ENCODE measurements around the gene SPOCD1.

Gene SPOCD1

DNA sequence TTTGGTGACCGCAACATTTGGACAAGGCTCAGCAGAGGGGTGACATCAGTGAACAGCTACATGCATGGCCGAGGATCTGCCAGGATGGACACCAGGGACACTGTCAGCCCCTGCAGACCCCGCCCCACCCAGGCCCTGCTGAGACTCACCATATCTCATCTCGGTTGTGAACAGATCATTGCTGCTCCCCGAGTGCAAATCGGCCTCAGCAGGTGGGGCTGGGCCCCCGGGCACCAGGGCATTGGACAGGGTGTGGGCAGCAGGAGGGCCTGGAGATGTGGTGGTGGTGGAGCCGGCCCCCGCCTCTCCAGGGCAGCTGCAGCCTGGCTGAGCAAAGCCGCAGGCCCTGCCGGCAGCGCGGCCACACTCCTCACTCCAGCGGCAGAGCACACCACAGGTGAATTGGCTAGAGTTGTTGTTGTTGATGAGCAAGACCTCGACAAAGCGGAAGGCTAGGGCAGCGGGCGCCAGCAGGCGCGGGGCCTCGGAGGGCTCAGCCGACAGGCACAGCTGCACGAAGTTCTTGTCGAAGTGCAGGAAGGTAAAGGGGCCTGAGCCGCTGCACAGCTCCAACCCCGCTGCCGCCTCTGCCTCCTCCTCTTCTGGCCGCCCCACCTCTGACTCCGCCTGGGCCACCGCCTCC is 59.9 kb downstream of the SPOCD1 start:
- no peak for DNase-seq (ENCODE audit: low read depth)

DNA sequence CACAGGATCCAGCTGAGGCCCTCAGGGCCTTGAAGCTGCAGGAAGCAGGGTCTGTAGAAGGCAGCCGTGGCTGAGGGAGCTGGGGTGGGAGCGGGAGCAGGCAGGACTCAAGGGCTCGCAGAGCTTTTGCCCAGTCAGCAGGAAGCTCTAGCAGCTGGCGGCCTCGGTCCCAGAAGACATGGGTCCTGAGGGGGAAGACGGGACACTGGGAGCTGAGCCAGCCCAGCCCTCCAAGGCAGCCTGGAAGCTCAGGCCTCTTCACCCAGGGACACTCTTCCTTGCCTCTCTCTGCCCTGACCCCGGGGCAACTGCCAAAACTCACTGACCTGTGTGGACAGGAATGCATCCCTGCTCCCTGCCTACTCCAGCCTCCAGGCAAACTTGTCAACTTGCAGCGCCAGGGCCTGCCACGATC is 60.6 kb downstream of the SPOCD1 start:
- no peak for DNase-seq (ENCODE audit: low read depth)

DNA sequence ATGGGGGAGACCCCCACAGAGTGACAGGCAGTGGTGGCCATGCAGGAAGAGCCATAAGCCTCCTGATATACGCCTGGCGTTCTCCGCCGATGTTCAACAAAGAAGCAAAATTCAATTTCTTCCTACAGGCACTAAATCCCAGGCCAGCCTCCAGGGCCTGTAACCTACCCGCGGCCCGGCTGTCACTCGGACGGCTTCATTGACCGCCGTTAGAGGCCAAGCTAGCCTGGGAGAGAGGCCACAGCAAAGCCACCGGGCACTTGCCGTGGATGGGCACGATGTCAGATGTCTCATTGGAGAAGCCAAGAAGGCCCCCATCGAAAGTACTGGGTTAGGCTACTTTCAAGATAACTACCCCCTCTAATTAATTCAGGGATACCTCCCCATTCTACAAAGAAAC is 61.4 kb downstream of the SPOCD1 start:
- DNase-seq (ENCODE audit: low read depth) = no peak

DNA sequence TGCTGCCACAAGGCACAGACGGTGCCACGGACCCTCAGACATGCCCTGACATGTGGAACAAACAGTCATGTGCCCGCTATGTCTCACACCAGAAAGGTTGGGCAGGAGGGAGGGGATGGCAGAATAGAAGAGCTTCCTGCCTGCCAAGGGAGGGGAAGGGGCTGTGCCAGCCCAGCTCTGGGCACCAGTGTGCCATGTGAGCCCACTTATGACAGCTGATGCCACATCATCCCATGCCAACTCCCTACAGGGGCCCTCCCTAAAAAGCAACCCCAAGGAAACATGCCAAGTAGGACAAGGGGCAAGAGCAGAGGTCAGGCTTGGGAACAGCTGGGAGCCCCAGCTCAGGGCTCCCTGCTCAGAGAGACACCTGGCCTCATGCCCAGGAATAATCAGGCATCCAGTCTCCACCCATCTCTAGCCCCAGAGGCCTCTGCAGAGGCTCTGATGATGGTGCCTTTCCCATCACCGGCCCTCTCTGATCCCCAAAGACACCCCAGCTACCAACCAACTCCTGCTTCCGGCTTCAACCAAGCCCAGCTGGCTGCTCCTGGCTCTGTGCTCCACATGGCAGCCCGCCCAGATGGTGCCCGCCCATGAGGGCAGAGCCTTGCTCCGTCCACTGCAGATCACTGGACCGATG is 62.0 kb downstream of the SPOCD1 start:
- no peak for DNase-seq (ENCODE audit: low read depth)

DNA sequence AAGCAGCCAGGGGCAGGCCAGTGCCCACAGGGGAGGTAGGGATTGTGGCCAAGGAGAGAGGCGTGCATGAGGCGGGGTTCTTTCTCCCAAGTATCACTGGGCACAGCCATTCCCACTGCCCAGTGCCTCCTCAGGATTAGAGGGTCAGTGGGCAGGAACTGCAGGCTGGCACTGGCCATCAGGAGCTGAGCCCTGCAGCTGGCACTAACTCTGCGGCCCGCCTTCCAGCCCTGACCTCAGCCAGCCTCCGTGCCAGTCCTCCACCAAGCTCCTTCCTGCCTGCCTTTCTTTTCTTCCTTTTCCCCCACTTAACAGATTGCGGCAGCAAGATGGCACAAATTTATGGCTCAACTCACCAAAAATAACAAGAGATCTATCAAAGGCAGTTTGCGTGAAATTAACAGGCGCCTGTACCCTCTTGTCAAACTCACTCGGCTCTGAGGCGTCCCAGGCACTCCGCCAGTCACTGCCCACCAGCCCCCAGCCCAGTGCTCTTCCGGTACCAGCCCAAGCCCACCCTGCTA is 62.8 kb downstream of the SPOCD1 start:
- DNase-seq (ENCODE audit: low read depth) = no peak

GRCh38 chr1:31752258-31752657 is 63.6 kb downstream of the SPOCD1 start:
- no peak for DNase-seq (ENCODE audit: low read depth)

- no peak for DNase-seq (ENCODE audit: low read depth)
Measured at GRCh38 chr1:31751822-31752241, 64.0 kb downstream of the SPOCD1 start.

DNA sequence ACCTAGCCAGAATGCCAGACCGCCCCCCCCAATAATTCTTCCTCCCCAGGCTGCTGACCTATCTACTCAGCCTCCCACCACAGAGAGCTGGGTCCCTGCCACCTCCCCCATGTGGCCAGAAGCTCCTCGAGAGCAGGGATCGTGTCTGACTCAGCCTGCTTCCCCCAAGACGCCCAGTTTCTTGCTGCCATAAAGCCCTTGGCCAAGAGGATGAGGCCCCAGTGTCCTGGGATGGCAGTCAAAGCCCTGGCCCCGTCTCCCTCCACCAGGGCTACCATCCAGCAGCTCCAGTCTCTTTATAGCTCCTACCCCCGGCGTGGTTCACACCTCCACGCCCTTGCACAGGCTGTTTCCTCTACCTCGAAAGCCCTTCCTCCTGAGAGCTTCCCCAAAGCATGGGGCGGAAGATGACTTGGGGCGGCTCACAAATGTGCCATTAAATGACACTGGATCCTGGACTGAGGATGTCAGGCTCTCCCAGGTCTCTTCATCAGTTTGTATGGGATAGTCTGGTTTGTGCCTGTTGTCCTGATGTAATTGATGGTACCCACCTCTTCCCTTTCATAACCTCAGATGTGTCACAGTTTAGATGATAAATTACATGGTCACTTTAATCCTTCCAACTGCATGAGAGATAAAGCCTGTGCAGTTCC is 64.8 kb downstream of the SPOCD1 start:
- DNase-seq (ENCODE audit: low read depth) = no peak

DNA sequence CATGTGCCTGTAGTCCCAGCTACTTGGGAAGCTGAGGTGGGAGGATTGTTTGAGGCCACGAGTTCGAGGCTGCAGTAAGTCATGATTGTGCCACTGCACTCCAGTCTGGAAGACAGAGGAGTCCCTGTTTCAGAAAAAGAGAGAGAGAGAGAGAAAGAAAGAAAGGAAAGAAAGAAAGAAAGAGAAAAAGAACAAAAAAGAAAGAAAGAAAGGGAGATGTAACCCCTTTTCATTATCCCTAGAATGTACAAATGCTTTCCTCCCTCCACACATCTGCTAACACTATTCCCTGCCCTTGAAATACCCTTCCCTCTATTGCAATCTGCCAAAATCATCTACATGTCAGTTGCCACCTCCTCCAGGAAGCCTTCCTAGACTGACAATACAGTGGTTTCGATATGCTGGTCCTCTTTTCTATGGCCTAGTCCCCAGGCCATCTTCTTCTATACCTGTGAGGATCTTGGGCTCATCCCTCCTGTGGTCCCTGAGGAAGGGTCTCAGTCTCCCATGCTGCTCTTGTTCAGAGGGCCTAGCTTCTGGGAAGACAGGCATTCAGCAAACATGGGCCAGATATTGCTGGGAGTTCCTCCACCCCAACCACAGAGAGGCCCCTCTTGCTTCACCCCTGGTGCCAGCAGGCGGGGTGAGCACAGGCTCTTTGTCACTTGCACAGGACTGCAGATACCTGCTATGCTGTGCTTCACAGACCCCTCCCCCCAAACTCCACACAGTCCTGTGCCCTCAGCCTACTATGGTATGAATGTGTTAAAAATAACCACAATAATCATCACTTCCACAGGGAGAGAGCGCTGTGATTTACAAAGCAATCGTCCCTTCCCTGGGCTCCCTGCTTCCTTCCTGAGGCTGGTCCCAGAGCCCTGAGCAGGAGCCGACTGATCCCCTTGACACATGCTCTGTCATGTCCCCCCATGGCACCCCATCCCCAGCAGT is 65.8 kb downstream of the SPOCD1 start:
- DNase-seq (ENCODE audit: low read depth) = no peak

- DNase-seq (ENCODE audit: low read depth) = no peak
Measured at GRCh38 chr1:31748365-31748764, 67.5 kb downstream of the SPOCD1 start.

DNA sequence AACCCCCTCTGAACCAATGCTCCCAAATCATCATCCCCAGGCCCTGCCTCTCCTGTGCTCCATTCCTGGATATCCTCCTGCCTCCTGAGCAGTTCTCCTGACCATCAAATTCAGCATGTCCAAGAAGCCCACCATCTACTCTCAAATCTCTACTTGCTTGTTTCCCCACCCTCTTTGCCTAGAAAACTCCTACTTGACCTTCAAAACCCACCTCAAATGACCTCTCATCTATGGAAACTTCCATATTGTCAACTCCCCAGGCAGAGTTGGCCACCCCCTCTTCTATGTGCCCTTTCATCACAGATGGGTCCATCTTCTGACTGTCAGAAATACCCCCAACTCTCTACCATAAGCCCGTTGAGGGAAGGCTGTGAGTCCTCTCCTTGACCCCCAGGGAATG is 68.5 kb downstream of the SPOCD1 start:
- DNase-seq (ENCODE audit: low read depth) = no peak

- DNase-seq (ENCODE audit: low read depth) = no peak
Measured at GRCh38 chr1:31746687-31747086, 69.1 kb downstream of the SPOCD1 start.

DNA sequence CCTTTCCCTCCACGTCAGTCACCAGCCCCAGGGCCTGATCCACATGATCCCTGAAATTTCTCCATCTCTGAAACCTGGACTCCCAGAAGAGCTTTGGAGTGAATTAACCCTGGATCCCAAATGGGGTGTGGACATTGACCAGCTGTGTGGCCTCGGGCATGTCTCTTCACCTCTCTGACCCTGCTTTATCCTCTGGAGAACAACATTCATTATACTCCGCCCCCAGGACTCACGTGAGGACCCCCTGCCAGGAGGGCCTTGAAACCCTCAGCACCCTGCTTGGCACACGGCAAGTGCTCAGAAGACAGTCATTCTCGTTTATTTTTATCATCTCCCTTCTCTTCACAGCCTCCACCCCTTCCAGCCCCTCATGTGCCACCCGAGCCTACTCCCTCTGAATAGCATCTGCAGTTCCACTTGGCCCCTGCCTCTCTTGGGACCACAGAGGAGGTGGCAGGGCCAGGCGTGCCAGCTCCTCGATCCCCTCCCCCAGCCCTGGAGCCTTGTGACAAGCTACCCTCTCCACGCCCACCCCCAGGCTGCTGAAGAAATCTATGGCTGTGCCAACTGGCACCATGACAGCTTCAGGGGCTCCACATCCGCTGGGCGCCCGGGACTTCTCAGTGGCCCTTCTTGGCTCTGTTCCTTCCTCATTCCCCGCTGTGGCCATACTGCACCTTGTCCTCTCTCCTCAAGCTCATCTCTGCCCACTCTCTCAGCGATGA is 69.7 kb downstream of the SPOCD1 start:
- DNase-seq (ENCODE audit: low read depth) = no peak

- DNase-seq (ENCODE audit: low read depth) = no peak
Measured at GRCh38 chr1:31745096-31745945, 70.5 kb downstream of the SPOCD1 start.

DNA sequence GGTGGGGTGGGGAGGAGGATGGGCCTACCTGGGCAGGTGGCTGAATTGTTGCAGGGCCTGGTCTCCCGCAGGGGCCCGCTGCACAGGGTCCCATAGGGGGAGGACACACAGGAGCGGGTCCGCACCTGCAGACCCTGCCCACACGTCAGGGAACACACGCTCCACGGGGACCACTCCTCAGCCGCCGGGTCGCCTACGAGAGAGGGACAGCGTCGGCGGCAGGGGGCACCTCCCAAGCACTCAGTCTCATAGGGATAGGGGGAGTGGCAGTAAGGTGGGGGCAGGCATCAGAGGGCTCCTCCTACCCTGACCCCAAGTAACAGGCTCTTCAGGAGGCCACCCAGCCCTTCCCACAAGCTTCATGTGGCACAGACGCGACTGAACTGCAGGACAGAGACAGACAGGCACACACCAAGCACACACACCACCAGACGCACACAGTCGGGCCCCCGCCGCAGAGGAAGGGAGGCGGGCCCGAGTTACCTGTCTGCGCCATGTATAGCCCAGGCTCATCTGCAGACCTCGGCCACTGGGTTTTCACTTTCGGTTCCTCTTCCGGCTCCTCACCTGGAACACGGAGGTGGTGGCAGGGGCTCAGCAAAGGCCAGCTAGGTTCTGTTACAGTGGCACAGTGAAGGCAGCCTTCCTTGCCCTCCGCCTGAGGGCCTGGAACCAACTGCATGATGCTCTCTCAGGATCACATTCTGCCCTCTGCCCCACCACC is 71.5 kb downstream of the SPOCD1 start:
- no peak for DNase-seq (ENCODE audit: low read depth)

DNA sequence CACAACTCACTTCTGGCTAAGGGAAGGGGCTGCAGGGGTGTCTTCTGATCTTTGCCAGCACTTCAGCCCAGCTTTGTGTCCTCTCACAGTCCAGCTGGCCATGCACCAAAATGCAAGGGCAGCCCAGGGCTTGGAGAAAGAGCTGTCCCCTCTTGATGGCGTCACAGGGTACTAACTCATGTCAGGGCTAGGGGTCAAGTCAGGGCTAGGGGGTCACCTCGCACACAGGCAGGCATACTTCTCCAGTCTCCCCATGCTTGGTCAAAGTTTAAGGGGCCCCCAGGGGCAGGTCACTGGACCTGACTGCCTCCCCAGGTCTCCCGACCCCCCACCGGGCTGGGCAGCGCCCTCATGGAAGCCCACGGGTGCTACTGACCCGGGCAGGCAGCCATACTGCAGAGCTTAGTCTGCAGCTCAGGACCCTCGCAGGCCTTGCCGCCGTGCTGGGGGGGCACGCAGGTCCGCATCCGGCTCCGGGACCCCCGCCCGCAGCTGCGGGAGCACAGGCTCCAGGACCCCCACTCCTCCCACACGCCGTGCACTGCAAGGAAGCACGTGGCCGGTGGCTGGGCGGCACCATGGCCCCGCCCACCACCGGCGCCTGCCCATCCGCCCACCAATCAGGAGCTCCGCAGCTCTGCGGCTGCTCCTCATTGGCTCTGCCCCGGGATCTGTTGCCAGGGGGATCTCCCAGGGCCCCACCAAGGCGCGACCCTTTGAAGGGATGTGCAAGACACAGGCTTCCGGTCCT is 73.2 kb downstream of the SPOCD1 start:
- DNase-seq (ENCODE audit: low read depth) = no peak
